Measurements from ENCODE around the gene PBXIP1. TPM values are rescaled to one million over a fixed set of nuclear protein-coding genes. Genes with fewer than 3 reads are reported as not detected.

Gene PBXIP1
- total RNA-seq, 4 donors from 2014 or later: 52.5 to 120 (median 97.9) TPM

DNA sequence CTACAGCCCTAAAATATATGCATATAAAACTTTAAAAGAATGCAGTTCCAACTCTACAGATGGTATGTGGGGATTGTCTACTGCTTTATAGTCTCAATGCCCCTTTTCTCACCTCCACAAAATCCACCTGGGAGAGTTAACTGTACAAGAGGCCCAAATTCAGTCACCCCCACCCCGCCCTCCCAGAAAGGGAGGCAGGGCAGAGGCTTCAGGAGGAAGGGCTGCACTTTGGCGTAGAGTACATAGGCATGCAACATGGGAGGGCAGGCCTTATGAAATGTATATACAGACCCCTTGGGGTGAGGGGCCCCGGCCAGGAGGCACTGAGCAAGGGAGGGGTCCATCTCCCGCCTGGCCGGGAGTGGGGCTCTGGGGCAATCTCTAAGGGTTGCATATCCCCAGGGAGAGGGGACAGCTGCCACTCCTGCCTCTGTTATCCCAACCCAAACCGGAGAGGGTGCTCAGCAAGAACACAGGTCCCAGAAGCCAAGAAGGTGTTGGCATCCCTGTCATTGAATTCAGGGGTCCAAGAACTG lies 7.0 kb upstream of the PBXIP1 start:
- peak overlapping the region in 3 of 4 donors; percentile 77 to 96 (median 94) for H3K4me3 ChIP-seq
- WGBS, 2 donors: 47 to 53% methylated on average over 6 of the region's 6 CpGs
- H3K4me1 ChIP-seq: peaks cover 0 to 54% (median 18%) of the 10 kb centered on the region in 4 donors
- peak overlapping the region in 3 of 4 donors; percentile 14 to 99 (median 94) for H3K27ac ChIP-seq
- no peaks in the 10 kb centered on the region for H3K27me3 ChIP-seq
- no peaks in the 10 kb centered on the region for H3K9me3 ChIP-seq
- TF ChIP-seq CTCF (IDR thresholded peaks at IDR 0.05) (no peak), POLR2A (IDR thresholded peaks at IDR 0.05) (no peak), EP300 (IDR thresholded peaks at IDR 0.05) (no peak)
- no peak for DNase-seq (ENCODE audit: low spot score in 2 of 2)
- H3K36me3 ChIP-seq: peaks cover 0 to 73% (median 18%) of the 10 kb centered on the region in 3 donors

DNA sequence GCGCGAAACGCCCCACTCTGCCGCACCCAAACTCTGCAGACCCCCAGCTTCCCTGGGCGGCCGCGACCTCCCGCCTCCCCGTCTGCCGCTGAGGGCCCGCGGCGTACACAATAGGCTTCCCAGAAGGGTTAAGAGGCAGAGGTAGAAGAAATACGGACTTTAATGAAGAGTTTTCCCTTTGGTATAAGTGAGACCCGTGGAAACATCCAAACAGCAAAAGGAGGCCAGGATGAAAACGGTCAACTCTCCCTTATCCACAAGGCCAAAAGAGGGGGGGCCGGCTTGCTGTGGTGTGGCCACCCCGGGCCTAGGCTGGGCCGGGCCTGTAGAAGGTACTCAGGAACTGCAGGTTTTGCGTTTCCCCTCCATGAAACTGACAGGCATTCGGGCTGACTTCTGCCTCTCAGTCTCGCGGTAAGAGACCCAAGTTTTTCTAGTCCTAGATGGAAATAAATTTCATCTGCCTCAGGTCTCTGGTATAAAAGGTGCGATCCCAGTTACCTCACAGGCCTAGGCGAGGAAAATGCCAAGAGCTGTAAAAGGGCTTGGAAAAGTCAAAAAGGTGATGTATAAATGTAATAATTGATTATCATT lies 6.4 kb upstream of the PBXIP1 start:
- DNase-seq (ENCODE audit: low spot score in 2 of 2): peak in 1 of 2 donors; percentile 24

DNA sequence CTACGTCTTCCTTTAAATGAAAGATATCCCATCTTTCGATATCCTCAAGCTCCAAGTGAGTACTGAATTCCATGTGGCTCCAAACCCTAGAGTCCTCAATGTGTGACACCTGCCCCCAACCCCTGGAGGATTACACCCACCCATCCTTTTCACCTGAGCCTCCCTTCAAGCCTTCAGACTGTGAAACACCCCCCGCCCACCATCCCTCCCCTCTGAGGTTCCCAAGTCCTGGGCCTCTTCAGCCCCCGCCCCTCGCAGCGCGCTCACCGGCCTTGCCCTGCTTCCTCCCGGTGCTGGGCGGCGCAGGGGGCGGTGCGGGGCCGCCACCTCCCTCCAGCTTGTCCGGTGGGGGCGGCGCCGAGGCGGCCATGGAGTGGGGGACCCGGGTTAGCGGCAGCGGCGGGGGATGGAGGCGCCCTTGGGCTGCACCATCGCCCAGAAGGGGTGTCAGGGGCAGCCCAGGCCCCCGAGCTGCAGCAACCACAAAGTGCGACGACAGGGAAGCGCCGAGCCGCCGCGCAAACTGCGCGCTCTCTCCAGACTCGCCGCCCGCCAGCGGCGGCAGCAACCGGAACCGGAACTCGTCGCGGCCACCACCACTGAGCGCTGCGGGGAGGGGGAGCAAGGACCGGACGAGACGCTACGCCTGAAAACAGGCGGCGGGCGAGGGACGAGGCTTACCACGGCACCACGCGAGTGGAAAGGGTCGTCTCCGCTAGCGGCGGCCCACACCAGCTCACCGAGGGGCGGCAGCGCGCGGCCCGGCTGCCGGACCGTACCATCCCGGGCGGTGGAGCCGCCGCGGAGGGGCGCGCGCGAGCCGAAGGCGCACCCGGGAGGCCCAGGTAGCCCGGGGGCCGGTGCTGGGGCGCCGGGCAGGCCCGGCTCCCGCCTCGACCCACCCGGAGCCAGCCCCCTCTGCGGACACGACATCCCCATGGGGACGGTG lies 5.6 kb upstream of the PBXIP1 start, which contains the start of gene PYGO2:
Gene PYGO2, minus strand, starts transcription at position 576 of the 949 bp plus-strand sequence. Its CDS starts 206 bp downstream, at position 370.
- H3K36me3 ChIP-seq: peaks cover 0 to 59% (median 10%) of the 10 kb centered on the region in 3 donors
- TF ChIP-seq POLR2A (IDR thresholded peaks at IDR 0.05) (peak; percentile 53 to 79), EP300 (IDR thresholded peaks at IDR 0.05) (peak in 1 of 2 donors; percentile 90), CTCF (IDR thresholded peaks at IDR 0.05) (peak; percentile 63 to 99 (median 88))
- H3K4me1 ChIP-seq: peaks cover 0 to 58% (median 27%) of the 10 kb centered on the region in 4 donors
- WGBS, 2 donors: 0% methylated on average over 31 to 72 of the region's 93 CpGs
- peak within 1 kb of the TSS; percentile 77 to 96 (median 94) for H3K4me3 ChIP-seq
- DNase-seq (ENCODE audit: low spot score in 2 of 2): peak; percentile 61 to 63
- H3K9me3 ChIP-seq: no peaks in the 10 kb centered on the region
- no peaks in the 10 kb centered on the region for H3K27me3 ChIP-seq
- H3K27ac ChIP-seq: peak within 1 kb of the TSS; percentile 94 to 100 (median 99)

More for the DNA sequence above, 6.4 kb upstream of the PBXIP1 start:
- whole genome bisulfite sequencing, 2 donors: 3 to 4% methylated on average over 19 to 25 of the region's 25 CpGs
- peak overlapping the region; percentile 77 to 96 (median 94) for H3K4me3 ChIP-seq
- peaks cover 0 to 67% (median 12%) of the 10 kb centered on the region in 3 donors for H3K36me3 ChIP-seq
- TF ChIP-seq CTCF (IDR thresholded peaks at IDR 0.05) (no peak), POLR2A (IDR thresholded peaks at IDR 0.05) (no peak), EP300 (IDR thresholded peaks at IDR 0.05) (no peak)
- no peaks in the 10 kb centered on the region for H3K9me3 ChIP-seq
- H3K27me3 ChIP-seq: no peaks in the 10 kb centered on the region
- peaks cover 0 to 57% (median 19%) of the 10 kb centered on the region in 4 donors for H3K4me1 ChIP-seq
- H3K27ac ChIP-seq: peak overlapping the region; percentile 94 to 100 (median 99)

DNA sequence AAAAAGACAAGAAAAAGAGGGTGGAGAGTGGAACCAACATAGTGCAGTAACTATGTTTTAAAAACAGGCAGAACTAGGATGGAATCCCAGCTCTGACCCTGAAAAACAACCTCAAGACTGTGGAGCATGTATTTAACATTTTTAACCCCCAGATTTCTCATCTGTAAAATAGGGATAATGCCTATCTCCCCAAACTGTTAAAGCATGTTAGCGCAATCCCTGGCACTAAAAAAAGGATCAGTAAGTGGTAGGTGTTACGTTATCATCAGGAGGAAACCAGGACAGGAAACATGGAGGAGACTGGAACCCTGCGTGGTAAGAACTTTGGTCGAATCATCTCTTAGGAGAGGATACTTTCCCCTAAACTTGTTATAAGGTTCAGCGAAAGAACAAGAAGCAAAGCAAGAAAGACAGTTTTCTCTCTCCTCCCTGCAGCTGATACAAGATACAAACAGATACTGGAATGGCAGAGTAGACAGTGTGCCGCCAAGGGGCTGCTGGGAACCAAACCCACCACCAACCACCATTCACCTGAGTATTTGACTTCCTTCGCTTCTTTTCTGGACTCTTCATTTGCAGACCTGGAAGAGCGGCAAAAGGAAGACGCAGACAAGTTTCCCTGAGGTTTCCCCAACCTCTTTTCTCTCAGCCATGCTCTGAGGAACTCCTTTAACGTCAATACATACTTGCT lies 4.7 kb upstream of the PBXIP1 start:
- Histone ChIP-seq H3K4me3 (peak overlapping the region; percentile 77 to 96 (median 94)), H3K27me3 (no peaks in the 10 kb centered on the region), H3K36me3 (peaks cover 0 to 50% (median 3%) of the 10 kb centered on the region in 3 donors), H3K27ac (peak overlapping the region in 3 of 4 donors; percentile 94 to 99 (median 99)), H3K9me3 (no peaks in the 10 kb centered on the region), H3K4me1 (peaks cover 0 to 62% (median 29%) of the 10 kb centered on the region in 4 donors)
- TF ChIP-seq EP300 (IDR thresholded peaks at IDR 0.05): no peak
- TF ChIP-seq POLR2A (IDR thresholded peaks at IDR 0.05): no peak
- TF ChIP-seq CTCF (IDR thresholded peaks at IDR 0.05): no peak
- DNase-seq (ENCODE audit: low spot score in 2 of 2): no peak
- 50% methylated on average over 10 of the region's 10 CpGs for WGBS, 2 donors
